Activated CD8-positive, alpha-beta memory T cell treated with anti-CD3 and anti-CD28 coated beads, Interleukin-2, amount 50 U/mL, for 24 hours (primary cell): Measurements from ENCODE around the gene ELK4.

ENCODE experiments used
- DNase-seq: peaks from one replicate; pipeline ENCODE4 v3.0.0-alpha.2; 2020; ENCODE audit errors: extremely low read depth

ELK4 gene

GRCh38 chr1:205630241-205630640 lies 1.6 kb downstream of the ELK4 start:
- no peak for DNase-seq

DNA sequence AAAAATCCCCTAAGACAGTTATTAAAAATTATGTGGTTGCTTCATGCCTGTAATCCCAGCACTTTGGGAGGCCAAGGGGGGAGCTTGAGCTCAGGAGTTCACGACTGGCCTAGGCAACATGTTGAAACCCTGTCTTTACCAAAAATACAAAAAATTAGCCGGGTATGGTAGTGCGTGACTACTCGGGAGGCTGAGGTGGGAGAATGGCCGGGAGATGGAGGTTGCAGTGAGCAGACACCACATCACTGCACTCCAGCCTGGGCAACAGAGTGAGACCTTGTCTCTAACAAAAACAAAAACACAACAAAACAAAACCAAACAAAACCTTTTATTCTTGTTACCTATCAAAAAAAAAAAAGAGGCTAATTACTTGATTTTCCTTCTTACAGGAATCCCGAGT lies 2.1 kb downstream of the ELK4 start:
- no peak for DNase-seq

DNA sequence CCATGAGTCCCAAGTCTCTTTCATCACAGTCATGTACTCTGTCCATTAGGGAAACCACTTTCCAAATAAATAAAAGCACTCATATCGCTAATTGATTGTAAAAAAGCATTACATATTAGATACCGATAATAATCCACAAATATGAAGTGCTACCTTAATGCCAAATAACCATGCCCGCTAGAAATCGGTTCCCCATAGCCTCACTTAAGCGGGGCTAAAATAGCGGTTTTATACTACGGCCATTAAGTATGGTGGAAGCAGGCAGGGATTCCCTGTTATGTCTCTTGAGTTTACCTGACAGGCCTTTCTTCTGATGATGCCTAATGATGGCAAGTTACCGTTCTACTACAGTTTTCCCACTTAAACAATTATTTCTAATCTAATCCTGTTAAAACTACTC lies 3.9 kb downstream of the ELK4 start:
- DNase-seq: no peak

DNA sequence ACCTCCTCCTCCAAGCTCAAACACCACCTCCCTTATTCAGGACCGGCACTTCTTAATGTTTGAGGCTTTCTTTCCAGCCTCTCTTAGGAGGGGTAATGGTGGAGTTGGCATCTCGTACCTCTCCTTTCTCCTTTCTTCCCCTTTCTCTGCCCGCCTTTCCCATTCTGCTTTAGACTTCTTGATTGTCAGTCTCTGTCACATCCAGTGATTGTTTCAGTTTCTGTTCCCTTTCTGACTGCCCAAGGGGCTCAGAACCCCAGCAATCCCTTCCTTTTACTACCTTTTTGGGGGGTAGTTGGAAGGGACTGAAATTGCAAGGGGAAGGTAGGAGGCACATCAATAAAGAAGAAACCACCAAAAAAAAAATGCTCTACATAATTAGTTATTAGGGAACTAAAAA lies 5.6 kb downstream of the ELK4 start:
- no peak for DNase-seq

- no peak for DNase-seq
Measured at GRCh38 chr1:205623646-205624045, 8.2 kb downstream of the ELK4 start.

- DNase-seq: no peak
Measured at GRCh38 chr1:205620269-205620668, 11.5 kb downstream of the ELK4 start.

- no peak for DNase-seq
Measured at GRCh38 chr1:205619376-205619775, 12.4 kb downstream of the ELK4 start.

DNA sequence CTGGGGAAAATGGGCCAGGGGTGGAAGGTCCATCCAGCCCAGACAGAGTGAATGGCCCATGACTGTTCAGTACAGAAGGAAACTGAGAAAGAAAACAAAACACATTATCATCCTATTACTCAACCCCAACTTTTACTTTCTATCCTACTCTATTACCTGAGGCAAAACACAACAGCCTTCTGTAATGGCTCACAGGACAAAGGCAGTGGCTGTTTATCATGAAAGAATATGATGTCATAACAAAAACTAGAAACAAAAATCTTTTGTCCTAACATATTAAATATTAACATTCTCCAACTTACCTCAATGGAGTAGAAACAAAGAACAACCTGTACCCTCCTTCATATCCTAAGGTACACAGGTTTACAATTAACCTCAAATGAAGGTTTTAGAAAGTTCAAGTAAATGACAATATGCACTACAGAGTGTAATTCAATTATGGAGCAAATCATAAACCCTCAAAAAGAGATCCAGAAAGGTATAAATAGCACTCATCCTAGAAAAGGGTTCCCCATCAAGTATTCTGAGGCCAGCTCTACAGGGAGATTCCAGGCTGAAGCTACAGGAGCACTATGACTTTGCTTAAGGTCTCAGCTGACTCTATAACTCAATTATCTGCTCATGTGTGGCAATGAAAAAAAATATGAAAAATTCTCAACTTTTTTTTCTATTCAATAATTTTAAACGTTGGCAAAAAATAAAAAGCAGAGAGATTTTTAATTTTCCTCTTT lies 15.1 kb downstream of the ELK4 start:
- no peak for DNase-seq

GRCh38 chr1:205615789-205616188 lies 16.0 kb downstream of the ELK4 start:
- no peak for DNase-seq

- no peak for DNase-seq
Measured at GRCh38 chr1:205613854-205614412, 17.9 kb downstream of the ELK4 start.

DNA sequence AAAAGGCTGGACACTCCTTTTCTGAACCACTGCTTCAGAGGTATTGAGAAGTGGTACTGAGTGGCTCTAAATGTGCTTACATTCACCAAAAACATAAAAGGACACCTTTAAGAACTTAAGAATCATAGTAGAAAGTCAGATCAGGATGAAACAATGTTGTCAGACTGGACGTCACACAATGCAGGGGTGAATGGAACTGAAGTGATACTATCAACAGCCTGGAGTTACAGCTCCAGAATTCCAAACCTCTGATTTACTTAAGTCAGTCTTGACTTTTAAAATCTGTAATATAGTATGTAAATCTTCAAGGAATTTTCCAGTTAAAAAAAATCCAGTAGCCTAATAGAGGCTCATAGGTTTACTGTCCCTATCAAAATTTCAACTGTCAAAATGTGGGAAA lies 19.3 kb downstream of the ELK4 start:
- DNase-seq: no peak

GRCh38 chr1:205612104-205612503 lies 19.7 kb downstream of the ELK4 start:
- DNase-seq: no peak

GRCh38 chr1:205610901-205611466 lies 20.8 kb downstream of the ELK4 start:
- no peak for DNase-seq

GRCh38 chr1:205610036-205610435 lies 21.8 kb downstream of the ELK4 start:
- DNase-seq: no peak

DNA sequence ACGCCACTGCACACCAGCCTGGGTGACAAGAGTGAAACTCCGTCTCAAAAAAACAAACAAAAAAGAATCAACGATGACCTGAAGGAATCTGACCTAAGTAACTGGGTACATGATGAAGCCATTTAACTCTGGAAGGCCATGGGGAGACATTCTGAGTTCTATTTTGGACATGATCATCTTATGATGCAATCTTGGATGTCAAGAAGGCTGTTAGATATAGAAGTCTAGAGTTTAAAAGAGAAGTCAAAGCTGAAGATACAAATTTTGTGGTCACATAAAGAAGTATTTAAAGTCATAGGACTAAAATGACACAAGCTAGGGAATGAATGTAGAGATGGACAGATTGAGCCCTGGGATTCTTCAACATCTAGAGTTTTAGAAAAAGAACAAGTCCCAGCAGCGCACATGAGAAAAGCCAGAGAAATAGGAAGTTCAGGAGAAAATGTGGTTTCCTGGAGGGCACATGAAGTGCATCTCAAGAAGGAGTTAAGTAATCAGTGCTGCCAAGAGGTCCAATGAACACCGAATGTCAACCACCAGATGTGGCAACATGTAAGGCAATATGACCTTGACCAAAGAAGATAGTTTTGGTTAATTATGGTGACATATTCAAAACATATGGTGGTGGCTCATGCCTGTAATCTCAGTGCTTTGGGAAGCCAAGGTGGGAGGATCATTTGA lies 26.8 kb downstream of the ELK4 start:
- no peak for DNase-seq

DNA sequence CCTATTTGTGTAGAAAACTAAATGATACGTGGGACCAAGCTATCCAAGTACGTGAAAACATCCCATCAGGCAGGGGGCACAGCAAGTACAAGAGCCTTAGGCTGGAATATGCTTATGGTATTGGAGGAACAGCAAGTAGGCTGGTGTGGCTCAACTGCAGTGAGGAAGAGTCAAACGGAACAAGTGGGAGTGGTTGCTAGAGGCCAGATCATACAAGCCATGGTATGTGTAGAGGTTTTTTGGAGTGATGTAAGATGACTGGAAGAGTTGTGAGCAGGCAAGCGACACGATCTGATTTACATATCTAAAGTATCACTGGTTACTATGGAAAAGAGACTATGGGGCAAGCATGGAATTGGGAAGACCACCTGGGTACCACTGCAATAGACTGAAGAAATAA lies 27.8 kb downstream of the ELK4 start:
- DNase-seq: no peak

DNA sequence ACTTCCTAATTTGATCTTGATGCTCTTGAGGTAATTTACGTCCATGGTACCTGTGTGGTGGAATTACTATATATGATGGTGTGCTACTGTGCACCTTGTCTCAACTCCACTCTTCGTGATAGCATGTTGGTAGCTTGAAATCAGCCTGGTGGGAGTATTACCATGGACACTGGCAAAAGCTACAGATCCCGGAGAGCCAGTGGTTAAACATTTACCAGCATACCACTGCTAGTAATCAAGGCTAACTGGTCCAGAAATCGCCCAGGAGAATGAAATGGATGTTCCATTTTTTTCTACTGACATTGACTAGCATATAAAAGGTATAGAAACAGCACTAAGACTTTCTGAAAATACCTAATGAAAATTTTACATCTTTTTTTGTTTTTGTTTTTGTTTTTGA lies 30.6 kb downstream of the ELK4 start:
- DNase-seq: no peak

GRCh38 chr1:205600085-205600484 lies 31.7 kb downstream of the ELK4 start:
- DNase-seq: no peak

DNA sequence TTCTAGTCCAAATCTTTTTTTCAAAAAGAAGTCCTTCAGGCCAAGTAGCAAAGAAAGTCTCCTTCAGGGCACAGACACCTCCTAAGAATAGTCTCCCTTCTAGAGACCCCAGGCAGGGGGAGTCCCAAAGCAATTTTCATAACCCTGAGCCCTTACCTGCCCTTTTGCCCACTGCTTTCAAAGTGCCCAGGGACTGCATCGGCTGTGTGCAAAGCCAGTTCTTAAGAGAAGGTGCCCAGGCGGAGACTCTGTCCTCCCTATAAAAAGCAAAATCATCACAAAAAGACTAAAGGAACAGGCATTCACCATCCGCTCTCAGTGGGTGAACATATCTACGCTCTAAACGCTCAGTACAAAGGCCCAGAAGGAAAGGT lies 32.2 kb downstream of the ELK4 start:
- no peak for DNase-seq

DNA sequence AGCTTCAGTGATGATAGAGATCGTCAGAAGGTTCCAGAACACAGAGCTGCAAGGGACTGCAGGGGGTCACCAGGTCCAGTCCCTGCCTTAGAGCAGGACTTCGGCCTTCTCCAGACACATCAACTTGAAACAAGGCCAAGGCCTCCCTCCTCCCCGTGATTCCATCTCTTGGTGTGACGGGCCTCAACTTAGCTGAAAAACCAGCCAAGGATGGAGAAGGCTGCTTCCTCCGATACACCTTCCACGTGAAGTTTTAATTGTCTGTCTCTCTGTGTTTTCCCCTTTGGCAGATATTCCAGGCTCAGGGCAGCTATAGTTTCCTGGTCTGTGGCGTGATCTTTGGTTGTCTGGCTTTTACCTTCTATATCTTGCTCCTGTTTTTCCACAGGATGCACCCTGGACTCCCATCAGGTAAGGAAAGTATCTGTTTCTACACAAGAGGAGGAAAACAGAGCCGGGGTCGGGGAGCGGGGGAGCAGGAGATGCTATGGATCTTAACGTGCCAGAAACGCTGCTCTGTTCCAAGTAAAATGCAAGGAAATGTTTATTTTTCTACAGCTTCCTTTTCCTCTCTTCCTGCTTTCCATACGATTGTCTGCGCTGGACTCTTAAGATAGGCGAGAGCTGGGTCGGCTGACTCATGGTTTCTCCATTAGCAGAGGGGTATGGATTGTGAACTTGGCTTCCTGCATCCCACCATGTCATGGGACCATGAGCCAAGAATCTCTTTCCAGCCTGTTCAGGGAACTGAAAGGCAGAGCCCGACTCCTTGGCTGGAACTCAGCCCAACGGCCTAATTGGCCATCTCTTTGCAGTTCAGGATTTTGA lies 32.8 kb downstream of the ELK4 start:
- no peak for DNase-seq

- no peak for DNase-seq
Measured at GRCh38 chr1:205597691-205598314, 34.0 kb downstream of the ELK4 start.

GRCh38 chr1:205596876-205597275 lies 34.9 kb downstream of the ELK4 start:
- no peak for DNase-seq
